H1 (cell line): ENCODE data around the gene ASPG. TPM values are rescaled to one million over a fixed set of nuclear protein-coding genes. Genes with fewer than 3 reads are reported as not detected.

Experiments
- CHD2 ChIP-seq: IDR thresholded peaks from 2 replicates; pipeline ENCODE4 v1.6.1; 2012; ENCODE audit warnings: low read length, improper control_type of control experiment
- EGR1 ChIP-seq: IDR thresholded peaks from 2 replicates; pipeline ENCODE4 v1.6.1; 2011; ENCODE audit warnings: low read depth, low read length, borderline replicate concordance
- EP300 ChIP-seq, 2 experiments: IDR thresholded peaks; 1 replicate in 1 of 2; 2 replicates in 1 of 2; pipeline ENCODE4 v1.6.1; 2011 to 2012; ENCODE audit warnings: low read depth in 2 of 2, low read length in 2 of 2, mild to moderate bottlenecking in 2 of 2, borderline replicate concordance in 1 of 2, inconsistent platforms in 1 of 2, moderate library complexity in 1 of 2
- GTF2F1 ChIP-seq: IDR thresholded peaks from 2 replicates; pipeline ENCODE4 v1.6.1; 2012; ENCODE audit warnings: low read depth, low read length, improper control_type of control experiment, borderline replicate concordance
- JUN ChIP-seq: IDR thresholded peaks from 2 replicates; pipeline ENCODE4 v1.6.1; 2011; ENCODE audit warnings: low read depth, mild to moderate bottlenecking, improper control_type of control experiment, low read length
- JUND ChIP-seq: IDR thresholded peaks from 2 replicates; pipeline ENCODE4 v1.6.1; 2011; ENCODE audit warnings: mild to moderate bottlenecking, improper control_type of control experiment, low read length
- KDM4A ChIP-seq: IDR thresholded peaks from one replicate; pipeline ENCODE4 v1.7.1; 2012; ENCODE audit warnings: low read depth, mild to moderate bottlenecking, moderate library complexity, low read length, inconsistent platforms; ENCODE audit not compliant: severe bottlenecking
- KDM5A ChIP-seq: fragments of 200-600 bp; IDR thresholded peaks from 2 replicates; pipeline ENCODE4 v1.7.1; 2012; ENCODE audit warnings: mild to moderate bottlenecking, low read length, inconsistent platforms, mixed read lengths
- PHF8 ChIP-seq: fragments of 200-600 bp; sonication (generic); conservative IDR thresholded peaks from 2 replicates; pipeline ENCODE4 v1.7.1; 2012; ENCODE audit warnings: low read depth, mild to moderate bottlenecking, inconsistent platforms, low read length, moderate library complexity
- RBBP5 ChIP-seq: IDR thresholded peaks from 2 replicates; pipeline ENCODE4 v1.7.1; 2012; ENCODE audit warnings: low read depth, mild to moderate bottlenecking, inconsistent platforms, low read length, moderate library complexity, borderline replicate concordance
- SIN3A ChIP-seq, 2 experiments: IDR thresholded peaks in 1 of 2; conservative IDR thresholded peaks in 1 of 2; 2 replicates each; pipeline ENCODE4 v1.6.1; 2011 to 2012; ENCODE audit warnings: low read length in 2 of 2, improper control_type of control experiment in 1 of 2, low read depth in 1 of 2, mild to moderate bottlenecking in 1 of 2
- polyA plus RNA-seq, 7 experiments: library from polyadenylated mRNA; depleted of rRNA in 3 of 7; stranded (reverse) in 5 of 7; unstranded in 2 of 7; fragments of >200 nt in 5 of 7; fragments of 200-250 nt in 2 of 7; gene quantifications; 1 replicate in 5 of 7; 2 replicates in 1 of 7; 4 replicates in 1 of 7; pipeline versions ENCODE4 v1.2.1 to v1.2.3, GENCODE V29; 2011 to 2013; ENCODE audit warnings: missing spikeins in 2 of 7, mixed read lengths in 2 of 7
- total RNA-seq: library from RNA; stranded (reverse); fragmentation: NEBNext Ultra II Directional; extraction: Animal tissue kit (Norgen Biotek cat#: 25700); gene quantifications from 2 replicates; pipeline ENCODE4 v1.2.1, GENCODE V29; 2021
- TF ChIP-seq, protein P1 (sequence below): fragments of 300-600 bp; sonication (generic); IDR thresholded peaks from 2 replicates; pipeline ENCODE4 v1.7.1; 2012; ENCODE audit warnings: low read length, moderate library complexity, mild to moderate bottlenecking, inconsistent platforms; ENCODE audit not compliant: insufficient replicate concordance

The ASPG gene
- total and polyA plus RNA-seq, 2 of the 8 experiments (the other 6 are each of a cell fraction or from before 2014, with no cell fraction given): 0.34 to 0.59 TPM

DNA sequence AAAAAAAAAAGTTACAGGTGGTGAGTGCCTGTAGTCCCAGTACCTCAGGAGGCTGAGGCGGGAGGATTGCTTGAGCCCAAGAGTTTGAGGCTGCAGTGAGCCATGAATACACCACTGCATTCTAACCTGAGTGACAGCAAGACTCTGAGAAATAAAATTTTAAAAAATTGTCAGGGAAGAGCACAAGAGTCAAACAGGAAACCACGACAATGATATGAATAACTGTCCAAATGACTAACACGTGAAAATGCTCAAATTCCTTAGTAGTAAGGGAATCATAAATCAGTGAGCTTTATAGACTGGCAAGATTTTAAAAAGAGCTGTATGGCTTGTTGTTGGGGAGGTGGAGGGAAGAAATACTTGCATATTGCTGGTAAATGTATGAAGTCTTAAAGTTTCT lies 12.9 kb upstream of the ASPG start (continued):
- TF ChIP-seq, protein P1, sequence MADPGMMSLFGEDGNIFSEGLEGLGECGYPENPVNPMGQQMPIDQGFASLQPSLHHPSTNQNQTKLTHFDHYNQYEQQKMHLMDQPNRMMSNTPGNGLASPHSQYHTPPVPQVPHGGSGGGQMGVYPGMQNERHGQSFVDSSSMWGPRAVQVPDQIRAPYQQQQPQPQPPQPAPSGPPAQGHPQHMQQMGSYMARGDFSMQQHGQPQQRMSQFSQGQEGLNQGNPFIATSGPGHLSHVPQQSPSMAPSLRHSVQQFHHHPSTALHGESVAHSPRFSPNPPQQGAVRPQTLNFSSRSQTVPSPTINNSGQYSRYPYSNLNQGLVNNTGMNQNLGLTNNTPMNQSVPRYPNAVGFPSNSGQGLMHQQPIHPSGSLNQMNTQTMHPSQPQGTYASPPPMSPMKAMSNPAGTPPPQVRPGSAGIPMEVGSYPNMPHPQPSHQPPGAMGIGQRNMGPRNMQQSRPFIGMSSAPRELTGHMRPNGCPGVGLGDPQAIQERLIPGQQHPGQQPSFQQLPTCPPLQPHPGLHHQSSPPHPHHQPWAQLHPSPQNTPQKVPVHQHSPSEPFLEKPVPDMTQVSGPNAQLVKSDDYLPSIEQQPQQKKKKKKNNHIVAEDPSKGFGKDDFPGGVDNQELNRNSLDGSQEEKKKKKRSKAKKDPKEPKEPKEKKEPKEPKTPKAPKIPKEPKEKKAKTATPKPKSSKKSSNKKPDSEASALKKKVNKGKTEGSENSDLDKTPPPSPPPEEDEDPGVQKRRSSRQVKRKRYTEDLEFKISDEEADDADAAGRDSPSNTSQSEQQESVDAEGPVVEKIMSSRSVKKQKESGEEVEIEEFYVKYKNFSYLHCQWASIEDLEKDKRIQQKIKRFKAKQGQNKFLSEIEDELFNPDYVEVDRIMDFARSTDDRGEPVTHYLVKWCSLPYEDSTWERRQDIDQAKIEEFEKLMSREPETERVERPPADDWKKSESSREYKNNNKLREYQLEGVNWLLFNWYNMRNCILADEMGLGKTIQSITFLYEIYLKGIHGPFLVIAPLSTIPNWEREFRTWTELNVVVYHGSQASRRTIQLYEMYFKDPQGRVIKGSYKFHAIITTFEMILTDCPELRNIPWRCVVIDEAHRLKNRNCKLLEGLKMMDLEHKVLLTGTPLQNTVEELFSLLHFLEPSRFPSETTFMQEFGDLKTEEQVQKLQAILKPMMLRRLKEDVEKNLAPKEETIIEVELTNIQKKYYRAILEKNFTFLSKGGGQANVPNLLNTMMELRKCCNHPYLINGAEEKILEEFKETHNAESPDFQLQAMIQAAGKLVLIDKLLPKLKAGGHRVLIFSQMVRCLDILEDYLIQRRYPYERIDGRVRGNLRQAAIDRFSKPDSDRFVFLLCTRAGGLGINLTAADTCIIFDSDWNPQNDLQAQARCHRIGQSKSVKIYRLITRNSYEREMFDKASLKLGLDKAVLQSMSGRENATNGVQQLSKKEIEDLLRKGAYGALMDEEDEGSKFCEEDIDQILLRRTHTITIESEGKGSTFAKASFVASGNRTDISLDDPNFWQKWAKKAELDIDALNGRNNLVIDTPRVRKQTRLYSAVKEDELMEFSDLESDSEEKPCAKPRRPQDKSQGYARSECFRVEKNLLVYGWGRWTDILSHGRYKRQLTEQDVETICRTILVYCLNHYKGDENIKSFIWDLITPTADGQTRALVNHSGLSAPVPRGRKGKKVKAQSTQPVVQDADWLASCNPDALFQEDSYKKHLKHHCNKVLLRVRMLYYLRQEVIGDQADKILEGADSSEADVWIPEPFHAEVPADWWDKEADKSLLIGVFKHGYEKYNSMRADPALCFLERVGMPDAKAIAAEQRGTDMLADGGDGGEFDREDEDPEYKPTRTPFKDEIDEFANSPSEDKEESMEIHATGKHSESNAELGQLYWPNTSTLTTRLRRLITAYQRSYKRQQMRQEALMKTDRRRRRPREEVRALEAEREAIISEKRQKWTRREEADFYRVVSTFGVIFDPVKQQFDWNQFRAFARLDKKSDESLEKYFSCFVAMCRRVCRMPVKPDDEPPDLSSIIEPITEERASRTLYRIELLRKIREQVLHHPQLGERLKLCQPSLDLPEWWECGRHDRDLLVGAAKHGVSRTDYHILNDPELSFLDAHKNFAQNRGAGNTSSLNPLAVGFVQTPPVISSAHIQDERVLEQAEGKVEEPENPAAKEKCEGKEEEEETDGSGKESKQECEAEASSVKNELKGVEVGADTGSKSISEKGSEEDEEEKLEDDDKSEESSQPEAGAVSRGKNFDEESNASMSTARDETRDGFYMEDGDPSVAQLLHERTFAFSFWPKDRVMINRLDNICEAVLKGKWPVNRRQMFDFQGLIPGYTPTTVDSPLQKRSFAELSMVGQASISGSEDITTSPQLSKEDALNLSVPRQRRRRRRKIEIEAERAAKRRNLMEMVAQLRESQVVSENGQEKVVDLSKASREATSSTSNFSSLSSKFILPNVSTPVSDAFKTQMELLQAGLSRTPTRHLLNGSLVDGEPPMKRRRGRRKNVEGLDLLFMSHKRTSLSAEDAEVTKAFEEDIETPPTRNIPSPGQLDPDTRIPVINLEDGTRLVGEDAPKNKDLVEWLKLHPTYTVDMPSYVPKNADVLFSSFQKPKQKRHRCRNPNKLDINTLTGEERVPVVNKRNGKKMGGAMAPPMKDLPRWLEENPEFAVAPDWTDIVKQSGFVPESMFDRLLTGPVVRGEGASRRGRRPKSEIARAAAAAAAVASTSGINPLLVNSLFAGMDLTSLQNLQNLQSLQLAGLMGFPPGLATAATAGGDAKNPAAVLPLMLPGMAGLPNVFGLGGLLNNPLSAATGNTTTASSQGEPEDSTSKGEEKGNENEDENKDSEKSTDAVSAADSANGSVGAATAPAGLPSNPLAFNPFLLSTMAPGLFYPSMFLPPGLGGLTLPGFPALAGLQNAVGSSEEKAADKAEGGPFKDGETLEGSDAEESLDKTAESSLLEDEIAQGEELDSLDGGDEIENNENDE: no peak
- TF ChIP-seq KDM5A (no peak), EGR1 (no peak), SIN3A (conservative IDR thresholded peaks at IDR 0.05 in 1 of 2, IDR thresholded peaks at IDR 0.05 in 1 of 2; ENCODE audit: low read depth in 1 of 2, low read length in 2 of 2) (no peak), JUND (no peak), PHF8 (no peak), CHD2 (no peak), KDM4A (no peak), RBBP5 (no peak), JUN (no peak), GTF2F1 (no peak), EP300 (IDR thresholded peaks at IDR 0.05; ENCODE audit: borderline replicate concordance in 1 of 2, low read depth in 2 of 2, low read length in 2 of 2) (no peak)
